ENCODE results near the gene CRYBG1. TPM values are rescaled to one million over a fixed set of nuclear protein-coding genes. Genes with fewer than 3 reads are reported as not detected.

Gene CRYBG1
- total RNA-seq, 1 donor from 2014 or later = 24.9 TPM

- Histone ChIP-seq H3K27ac (no peak overlapping the region), H3K27me3 (no peaks in the 10 kb centered on the region), H3K9me3 (no peaks in the 10 kb centered on the region), H3K4me1 (no peaks in the 10 kb centered on the region), H3K4me3 (no peak overlapping the region), H3K36me3 (no peaks in the 10 kb centered on the region)
- ATAC-seq = no peak
- DNase-seq = no peak
- TF ChIP-seq CTCF (IDR thresholded peaks at IDR 0.05) = no peak
- intact Hi-C loops (cut with DNase I) = no loop called here
These were observed 114.8 kb downstream of the CRYBG1 start for GRCh38 chr6:106475284-106475683.

DNA sequence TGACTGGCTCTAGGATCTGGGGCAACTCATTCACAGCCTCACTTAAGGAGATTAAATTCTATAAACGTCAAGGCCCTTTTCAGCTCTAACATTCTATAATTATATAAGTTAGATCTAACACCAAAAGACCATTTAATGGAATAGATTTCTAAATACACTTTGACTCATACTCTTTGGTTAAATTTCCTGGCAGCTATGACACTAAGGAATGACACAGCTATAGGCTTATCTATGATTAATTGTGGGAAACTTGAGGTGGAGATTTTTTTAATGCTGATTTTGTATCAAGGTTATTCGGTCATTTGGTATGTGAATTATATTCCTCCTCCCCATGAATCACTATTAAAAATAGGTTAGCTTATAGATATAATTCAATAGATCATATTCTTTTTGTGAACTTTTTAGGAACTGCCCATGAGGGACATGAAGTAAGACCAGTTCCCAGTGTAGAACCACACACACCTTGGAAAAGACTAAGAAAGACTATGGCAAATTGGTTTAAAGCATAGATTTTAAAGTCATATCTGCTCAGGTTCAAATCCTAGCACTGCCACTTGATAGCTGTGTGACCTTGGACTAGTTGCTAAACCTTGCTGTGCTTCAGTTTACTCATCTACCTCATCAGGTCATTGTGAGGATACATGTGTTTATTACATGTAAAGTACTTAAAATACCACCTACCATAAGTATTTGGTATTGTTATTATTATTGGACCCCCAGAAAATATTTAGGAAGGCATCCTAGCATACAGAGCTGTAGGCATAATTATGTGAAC lies 116.0 kb downstream of the CRYBG1 start:
- intact Hi-C loops (cut with DNase I) = no loop called here
- Histone ChIP-seq H3K36me3 (no peaks in the 10 kb centered on the region), H3K27me3 (no peaks in the 10 kb centered on the region), H3K4me1 (no peaks in the 10 kb centered on the region), H3K9me3 (no peaks in the 10 kb centered on the region), H3K27ac (no peak overlapping the region), H3K4me3 (no peak overlapping the region)
- no peak for TF ChIP-seq CTCF (IDR thresholded peaks at IDR 0.05)
- no peak for DNase-seq
- ATAC-seq = no peak

DNA sequence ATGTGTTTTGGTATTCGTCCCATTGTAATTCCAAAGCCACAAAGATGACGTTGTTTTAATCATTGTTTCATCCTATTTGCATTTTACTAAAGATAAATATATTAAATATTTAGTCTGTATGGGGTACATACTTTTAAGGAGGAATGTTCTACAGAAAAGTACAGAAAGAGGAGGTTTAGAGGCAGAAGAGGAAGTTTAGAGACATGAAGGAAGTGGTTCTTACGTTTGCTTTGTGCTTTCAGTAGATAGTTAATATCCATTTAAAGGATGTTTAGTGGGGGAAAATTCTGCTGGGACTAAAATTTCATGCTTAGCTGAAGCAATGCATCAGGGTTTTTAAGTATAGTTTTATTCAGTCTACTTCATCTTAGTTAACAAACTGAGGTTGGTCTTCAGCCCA lies 116.6 kb downstream of the CRYBG1 start:
- H3K27me3 ChIP-seq = no peaks in the 10 kb centered on the region

GRCh38 chr6:106477790-106478189 lies 117.3 kb downstream of the CRYBG1 start:
- Histone ChIP-seq H3K4me1 (no peaks in the 10 kb centered on the region), H3K9me3 (no peaks in the 10 kb centered on the region), H3K36me3 (no peaks in the 10 kb centered on the region), H3K27me3 (no peaks in the 10 kb centered on the region), H3K27ac (no peak overlapping the region), H3K4me3 (no peak overlapping the region)
- DNase-seq = no peak
- no peak for TF ChIP-seq CTCF (IDR thresholded peaks at IDR 0.05)
- ATAC-seq = peak; percentile 40
- intact Hi-C loops (cut with DNase I) = no loop called here

More for the DNA sequence above, 116.6 kb downstream of the CRYBG1 start:
- Histone ChIP-seq H3K36me3 (no peaks in the 10 kb centered on the region), H3K4me3 (no peak overlapping the region), H3K27ac (no peak overlapping the region), H3K4me1 (no peaks in the 10 kb centered on the region), H3K9me3 (no peaks in the 10 kb centered on the region)
- no peak for TF ChIP-seq CTCF (IDR thresholded peaks at IDR 0.05)
- intact Hi-C loops (cut with DNase I) = no loop called here
- DNase-seq = no peak
- no peak for ATAC-seq

GRCh38 chr6:106486236-106486635 lies 125.7 kb downstream of the CRYBG1 start:
- Histone ChIP-seq H3K9me3 (no peaks in the 10 kb centered on the region), H3K4me3 (no peak overlapping the region), H3K4me1 (no peaks in the 10 kb centered on the region), H3K36me3 (no peaks in the 10 kb centered on the region), H3K27me3 (no peaks in the 10 kb centered on the region), H3K27ac (no peak overlapping the region)
- TF ChIP-seq CTCF (IDR thresholded peaks at IDR 0.05) = no peak
- intact Hi-C loops (cut with DNase I) = no loop called here
- ATAC-seq (no peak), DNase-seq (no peak)

All from upper lobe of right lung (tissue), 1 donor.